NCI-H510A treated with DMSO at 0.1 percent for 48 hours (cell line): Measurements from ENCODE around the gene SAPCD2.

Experiments
- DNase-seq: peaks from one replicate; lab custom pipeline; 2025; lab: John Stamatoyannopoulos, UW

The SAPCD2 gene

DNA sequence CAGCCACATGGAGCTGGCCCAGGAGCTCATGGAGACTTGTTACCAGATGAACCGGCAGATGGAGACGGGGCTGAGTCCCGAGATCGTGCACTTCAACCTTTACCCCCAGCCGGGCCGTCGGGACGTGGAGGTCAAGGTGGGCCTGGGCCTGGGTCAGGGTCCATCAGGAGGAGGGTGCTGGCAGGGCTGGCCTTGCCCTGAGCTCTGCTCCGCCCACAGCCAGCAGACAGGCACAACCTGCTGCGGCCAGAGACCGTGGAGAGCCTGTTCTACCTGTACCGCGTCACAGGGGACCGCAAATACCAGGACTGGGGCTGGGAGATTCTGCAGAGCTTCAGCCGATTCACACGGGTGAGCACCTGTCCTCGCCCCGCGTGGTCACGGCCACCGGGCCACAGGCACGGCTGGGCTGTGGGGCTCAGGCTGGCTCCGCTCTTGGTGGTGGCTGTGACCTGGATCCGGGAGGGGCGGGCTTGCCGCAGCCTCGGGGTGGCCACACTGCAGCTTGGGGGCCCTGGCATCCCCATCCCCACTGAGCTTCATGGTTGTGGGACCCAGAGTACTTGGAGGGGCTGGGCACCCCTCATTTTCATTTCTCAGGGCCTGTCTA is 37.1 kb upstream of the SAPCD2 start:
- DNase-seq = no peak

DNA sequence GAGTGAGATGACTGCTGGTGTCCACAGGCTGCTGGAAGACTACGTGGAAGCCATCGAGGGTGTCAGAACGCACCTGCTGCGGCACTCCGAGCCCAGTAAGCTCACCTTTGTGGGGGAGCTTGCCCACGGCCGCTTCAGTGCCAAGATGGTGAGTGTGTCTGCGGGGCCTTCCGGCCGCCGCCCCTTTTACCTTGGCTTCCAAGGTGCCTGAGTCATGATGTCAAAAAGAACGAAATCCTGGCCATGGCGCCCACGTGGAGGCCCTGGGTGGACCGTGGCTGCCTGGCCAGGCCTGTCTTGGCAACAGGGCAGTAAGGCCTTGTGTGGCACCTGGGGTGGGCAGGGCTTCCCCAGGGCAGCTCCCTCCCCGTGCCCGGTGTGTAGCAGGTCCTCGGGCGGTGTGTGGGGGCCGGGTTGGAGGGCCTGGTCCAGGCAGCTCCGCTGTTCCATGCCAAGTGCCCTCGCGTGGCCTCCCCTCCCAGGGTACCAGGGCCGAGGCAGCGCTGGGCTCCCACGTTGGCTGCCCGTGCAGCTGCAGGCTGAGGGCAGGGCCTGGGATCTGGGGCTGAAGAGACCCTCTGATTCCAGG is 36.4 kb upstream of the SAPCD2 start:
- DNase-seq = no peak

DNA sequence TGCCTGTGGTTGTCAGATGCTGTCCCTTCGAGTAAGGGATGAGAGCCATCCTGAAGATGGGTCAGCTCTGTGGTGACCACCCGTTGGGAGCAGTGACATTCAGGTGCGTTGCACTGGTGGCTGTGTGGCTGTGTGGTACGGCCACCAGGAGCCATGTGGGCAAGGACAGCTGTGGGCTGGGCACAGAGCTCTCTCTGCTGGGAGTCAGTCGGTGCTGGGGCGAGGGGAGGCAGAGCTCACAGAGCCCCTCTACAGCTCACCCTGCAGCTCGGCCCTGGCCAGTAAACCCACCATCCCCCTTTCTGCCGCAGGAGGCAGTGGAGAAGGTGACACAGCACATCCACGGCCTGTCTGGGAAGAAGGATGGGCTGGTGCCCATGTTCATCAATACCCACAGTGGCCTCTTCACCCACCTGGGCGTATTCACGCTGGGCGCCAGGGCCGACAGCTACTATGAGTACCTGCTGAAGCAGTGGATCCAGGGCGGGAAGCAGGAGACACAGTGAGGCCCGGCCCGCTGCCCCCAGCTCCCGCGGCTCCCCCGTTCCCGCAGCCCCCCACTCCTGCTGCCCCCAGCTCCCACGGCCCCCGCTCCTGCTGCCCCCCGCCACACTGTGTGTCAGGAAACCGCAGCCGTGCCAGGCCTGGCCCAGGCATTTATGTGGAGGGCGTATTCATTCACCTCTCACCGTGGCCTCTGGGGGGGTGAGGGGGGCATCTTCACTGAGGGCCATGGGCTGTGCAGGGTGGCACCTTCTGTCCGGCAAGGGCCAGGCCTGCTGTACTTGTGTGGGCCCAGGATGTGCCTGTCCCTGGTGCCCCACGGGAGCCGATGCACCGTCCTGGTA is 35.7 kb upstream of the SAPCD2 start:
- DNase-seq = no peak

DNA sequence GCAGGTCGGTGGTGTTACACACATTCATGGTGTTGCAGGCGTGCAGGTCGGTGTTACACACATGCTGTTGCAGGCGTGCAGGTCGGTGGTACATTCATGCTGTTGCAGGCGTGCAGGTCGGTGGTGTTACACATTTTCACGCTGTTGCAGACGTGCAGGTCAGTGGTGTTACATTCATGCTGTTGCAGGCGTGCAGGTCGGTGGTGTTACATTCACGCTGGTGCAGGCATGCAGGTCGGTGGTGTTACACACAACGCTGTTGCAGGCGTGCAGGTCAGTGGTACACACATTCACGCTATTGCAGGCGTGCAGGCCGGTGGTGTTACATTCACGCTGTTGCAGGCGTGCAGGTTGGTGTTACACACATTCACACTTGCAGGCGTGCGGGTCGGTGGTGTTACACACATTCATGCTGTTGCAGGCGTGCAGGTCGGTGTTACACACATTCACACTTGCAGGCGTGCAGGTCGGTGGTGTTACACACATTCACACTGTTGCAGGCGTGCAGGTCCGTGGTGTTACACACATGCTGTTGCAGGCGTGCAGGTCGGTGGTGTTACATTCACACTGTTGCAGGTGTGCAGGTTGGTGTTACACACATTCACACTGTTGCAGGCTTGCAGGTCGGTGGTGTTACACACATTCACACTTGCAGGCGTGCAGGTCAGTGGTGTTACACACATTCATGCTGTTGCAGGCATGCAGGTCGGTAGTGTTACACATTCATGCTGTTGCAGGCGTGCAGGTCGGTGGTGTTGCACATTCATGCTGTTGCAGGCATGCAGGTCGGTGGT is 33.0 kb upstream of the SAPCD2 start:
- no peak for DNase-seq

DNA sequence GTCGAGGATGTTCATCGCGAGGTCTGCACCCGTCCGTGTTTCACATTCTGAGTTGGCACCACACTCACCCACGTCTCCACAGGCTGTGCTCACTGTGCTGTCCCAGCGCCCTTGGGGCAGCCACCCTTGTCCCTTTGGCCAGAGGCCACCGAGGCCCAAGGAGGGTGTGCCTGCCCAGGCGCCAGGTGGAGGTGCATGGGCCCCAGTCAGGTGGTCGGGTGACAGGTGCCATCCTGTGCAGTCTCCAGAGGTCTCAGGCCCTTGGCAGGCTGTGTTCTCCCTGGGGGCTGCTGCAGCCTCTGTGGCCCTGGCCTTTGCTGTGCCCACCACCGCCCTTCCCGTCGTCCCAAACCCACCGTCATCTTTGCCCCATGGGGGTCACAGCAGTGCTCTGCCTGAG is 28.9 kb upstream of the SAPCD2 start:
- no peak for DNase-seq

DNA sequence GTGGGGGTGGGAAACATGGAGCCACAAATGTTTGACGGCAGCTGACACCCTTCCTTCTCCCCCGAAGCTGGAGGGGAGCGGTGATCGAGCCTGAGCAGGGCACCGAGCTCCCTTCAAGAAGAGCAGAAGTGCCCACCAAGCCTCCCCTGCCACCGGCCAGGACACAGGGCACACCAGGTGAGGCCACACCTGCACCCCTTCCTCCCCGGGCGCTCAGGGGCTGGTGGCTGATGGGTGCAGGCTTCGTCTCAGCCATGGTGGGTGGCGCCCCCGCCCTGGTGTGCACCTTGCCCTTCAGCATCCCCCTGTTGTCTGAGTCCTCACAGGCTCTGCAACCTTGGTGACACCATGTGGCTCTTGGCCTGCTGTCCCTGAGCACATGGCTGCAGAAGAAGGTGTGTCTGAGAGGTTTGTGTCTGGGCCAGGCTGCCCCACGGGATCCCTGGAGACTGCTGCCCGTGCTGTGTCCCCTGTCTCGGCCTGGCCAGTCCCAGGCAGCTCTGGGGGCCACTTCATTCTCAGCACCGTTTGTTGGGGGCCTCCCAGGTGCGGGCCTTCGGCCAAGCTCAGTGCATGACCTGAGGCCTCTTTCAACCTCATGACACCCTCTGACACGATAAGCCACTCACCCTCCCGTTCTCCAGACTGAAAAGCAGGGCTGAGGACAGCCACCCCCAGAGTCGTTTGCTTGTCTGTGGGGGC is 27.6 kb upstream of the SAPCD2 start:
- no peak for DNase-seq

DNA sequence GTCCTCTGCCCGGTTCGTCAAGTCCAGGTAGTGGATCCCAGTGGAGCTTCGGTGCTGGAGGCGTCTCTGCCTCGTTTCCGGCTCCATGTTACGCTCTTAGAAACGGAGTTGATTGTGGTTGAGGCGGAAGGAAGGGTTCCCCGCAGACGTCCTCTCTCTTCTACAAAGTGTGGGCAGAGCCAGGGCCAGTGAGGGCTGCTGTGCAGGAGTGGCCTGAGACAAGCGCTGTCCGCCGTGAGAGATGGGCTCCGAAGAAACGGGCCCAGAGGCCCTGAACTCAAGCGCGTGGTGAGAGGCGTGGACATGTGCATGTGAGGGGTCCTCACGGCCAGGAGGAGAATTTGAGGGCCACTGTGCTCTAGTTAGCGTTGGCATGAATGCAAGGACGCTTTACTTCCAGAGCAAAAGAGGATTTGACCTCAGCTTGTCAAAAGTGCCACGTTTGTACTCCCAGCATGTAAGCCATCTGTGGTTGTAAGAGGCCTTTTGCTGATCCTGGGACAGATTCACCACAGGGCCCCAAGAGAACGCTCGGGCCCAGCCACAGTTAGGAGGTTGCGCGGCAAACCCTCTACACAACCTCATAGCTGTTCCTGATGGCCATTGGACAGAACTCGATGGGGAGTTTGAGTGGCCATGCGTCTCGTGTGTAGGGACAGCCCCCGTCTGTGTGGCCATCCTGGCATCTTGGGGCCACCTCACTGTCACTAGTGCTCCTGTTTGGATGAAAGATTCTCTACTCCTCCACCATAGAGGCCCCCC is 26.6 kb upstream of the SAPCD2 start:
- DNase-seq = no peak

DNA sequence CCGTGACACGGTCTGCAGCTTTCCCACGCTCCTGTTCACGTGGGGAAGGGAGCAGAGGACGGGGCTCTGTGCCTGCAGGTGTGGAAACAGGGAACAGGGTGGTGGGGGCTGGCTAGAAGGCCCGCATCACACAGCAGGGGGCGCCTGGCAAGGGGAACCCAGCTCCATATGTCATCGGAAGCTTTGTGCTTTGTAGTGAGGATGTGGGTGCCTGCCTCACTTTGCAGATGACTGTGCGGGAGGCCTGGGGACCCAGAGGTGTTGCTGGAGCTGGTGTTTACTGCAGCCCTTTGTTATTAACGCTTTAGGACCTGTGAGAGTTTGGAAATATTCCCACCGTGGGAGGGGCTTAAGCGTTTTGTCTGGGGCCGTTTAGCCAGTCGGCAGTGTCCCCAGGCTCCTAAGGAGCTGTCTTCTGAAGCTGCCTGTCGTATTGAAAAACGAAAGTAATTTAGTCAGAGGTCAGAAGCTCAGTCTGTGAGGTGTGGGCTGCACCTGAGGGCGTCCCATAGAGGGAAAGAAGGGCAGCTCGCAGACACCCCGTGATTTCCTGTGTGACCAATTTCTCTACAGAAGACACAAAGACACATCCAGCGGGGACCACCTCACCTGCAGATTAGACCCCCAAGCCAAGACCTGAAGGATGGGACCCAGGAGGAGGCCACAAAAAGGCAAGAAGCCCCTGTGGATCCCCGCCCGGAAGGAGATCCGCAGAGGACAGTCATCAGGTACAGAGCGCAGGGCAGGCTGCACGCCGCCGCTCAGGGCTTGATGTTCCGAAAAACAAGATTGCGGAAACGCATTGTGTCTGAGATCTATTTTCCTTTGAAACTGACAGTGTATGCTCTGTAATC is 25.5 kb upstream of the SAPCD2 start:
- no peak for DNase-seq

DNA sequence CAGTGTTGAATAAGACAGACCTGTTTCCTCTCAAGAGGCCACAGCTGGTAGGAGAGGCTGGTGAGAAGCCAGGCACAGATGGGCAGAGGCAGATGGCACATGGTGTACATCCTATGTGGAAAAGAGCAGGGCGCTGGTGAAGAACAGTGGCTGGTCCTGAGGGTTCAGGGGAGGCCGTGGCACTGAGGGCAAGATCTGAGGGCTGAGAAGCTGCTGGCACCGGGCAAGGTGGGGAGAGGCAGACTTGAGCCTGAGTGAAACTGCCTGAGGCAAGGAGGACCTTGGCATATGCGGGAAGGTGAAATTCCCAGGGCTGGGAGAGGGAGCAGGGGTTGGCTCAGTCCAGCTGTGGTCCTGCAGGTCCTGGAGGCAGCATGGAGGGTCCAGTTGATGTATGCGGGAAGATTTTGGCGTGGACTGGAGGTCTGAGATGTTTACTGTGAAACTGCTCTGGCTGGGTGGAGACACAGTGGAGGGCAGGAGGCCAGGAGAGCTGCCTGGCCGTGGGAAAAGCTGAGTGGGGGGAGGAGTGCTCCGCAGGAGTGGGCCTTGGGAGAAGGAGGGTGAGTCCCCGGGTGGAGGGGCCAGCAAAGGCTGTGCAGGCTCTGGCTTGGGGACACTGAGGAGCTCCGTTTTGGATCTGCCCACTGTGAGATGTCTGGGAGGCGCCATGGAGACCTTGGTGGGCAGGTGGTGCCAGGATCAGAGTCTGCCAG is 19.0 kb upstream of the SAPCD2 start:
- DNase-seq = no peak

DNA sequence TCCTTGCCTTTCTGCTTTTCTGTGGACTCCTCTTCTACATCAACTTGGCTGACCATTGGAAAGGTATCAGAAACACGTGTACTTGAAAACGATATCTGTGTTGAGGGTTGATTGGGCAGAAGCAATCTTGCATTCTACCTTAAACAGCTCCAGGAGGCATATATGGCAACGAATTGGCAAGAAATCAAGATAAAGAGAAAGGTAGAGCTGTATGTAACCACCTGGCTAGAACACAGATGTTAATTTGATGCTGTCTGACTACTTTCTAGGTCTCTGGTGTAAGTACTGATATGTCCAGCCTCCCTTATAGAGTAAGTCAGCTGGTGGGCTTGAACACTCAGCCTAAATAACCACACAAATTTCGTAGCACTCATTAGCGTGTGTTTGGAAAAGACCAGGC is 17.8 kb upstream of the SAPCD2 start:
- no peak for DNase-seq

DNA sequence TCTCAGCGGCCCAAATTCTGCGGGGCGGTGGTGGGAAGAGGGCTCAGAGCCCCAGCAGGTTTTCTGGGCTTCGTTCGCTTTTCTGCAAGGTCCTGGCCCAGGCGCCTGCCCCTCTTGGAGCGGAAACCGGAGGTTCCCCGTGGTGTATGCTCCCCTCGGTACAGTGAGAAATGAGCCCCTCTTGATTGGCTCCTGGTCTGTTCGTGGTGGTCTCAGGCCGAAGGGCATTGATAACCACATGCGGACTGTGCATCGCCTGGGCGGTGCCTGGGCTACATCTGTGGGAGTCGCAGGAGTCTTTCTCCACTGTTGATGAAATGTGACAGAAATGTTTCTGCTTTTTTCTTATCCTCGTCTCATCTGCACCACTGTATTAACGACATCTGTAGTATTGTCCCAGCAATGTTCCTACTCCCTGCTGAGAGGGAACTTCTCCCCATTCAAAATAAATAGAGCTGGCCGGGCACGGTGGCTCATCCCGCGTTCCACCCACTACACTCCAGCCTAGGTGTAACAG is 17.1 kb upstream of the SAPCD2 start:
- no peak for DNase-seq

DNA sequence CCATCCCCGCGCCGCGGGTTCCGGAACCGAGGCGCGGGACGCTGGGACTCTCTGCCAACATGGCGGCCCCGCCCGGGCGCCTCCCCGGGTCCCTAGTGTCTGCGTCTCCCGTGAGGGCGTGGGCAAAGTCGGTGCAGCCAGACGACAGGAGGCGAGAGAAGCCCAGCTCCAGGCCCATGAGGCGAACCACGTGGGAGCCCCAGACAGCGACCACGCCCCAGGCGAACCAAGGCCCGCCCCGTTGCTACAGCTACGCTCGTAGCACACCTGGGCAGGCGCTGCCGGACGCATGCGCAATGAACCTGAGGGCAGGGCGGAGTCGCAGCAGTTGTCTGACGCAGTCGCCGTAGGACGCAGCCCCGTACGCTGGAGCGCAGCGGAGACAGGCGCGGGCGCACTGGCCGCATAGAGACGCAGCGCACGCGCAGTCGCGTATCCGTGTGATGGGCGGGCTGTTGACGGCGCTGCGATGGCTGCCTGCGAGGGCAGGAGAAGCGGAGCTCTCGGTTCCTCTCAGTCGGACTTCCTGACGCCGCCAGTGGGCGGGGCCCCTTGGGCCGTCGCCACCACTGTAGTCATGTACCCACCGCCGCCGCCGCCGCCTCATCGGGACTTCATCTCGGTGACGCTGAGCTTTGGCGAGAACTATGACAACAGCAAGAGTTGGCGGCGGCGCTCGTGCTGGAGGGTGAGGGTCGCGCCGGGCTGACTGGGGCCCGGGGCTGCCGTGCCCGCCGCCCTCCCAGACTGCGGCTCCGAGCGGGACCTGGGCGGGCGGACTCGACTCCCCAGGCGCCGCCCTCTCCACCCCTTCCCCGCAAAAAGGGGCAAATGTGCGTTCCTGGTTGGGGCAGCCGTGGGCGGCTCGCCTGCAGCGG is 16.4 kb upstream of the SAPCD2 start, which contains the start of gene MAN1B1:
TSS of gene MAN1B1 (plus strand) at position 455 of the 878 bp plus-strand sequence. CDS start at position 470, 15 bp downstream.
- DNase-seq = peak; percentile 98

DNA sequence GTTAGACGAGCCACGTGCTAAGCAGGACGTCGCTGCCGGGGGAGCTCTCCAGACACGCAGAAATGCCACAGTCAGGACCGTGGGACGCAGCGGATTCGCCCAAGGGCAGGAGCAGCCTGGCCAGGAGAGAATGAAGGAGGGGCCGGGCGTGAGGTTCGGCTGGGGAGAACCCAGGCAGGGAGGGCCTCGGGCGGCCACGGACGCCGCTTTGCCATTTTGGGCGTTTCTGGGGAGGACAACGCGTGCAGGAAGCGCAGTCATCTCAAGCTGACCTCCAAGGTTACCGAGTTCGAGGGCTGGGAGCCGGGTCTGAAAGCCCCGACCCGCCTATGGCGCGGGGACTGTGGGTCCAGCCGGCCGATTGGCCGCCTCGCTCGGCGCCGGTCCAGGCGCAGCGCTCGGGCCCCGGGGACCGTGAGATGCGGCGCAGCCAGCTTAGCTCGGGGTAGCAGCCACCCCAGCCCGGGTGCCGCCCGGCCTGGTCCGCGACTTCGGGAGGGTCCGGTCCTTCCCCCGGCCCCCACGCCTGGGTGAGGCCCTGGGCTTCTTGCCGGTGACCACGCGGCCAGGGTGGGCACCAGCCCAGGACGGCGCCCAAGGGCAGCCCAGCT is 15.7 kb upstream of the SAPCD2 start:
- no peak for DNase-seq

DNA sequence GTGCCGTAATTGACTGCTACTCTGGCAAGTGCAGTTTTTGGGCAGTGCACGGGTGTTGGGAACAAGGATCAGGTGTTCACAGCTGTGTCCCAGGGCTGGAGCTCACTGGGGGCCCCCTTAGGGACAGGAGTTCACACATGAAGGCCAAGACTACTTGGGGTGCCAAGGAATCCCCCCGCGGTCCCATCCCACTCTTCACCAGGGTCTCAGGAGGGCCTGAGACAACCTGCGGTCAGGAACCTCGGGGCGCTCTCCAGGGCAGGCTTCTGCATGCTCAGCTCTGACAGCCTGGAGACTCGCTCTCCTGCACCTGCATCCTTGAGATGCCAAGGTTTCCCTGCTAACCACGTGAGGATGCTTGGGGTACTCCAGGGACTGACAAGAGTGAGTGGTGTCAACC is 14.2 kb upstream of the SAPCD2 start:
- no peak for DNase-seq

DNA sequence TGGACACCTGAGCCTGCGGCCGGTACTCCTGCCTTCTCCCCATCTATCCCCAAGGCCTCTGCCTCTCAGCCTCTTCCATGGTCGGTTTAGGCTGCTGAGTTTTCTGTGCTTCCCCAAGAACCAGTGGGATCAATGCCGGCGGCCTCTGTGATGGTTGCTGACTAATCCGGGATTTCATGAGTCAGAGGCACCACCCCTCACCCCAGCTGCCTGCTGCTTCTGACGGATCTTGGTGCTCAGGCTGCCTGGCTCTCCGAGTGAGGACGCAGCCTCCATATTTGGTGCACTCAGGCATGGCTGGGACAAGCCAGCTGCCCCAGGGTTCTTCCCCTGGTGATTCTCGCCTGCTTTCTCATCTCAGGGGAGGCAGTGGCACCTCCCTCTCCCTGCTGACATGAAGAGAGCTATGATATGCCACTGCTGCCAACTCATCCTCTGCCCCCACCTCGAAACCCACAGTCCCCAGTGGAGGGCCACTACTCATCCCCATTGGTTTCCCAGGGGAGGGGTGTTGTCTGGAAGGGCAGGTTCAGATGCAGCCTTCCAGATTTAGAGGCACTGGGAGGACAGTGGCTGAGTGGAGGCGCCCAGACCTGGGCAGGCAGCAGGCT is 13.1 kb upstream of the SAPCD2 start:
- DNase-seq = no peak

DNA sequence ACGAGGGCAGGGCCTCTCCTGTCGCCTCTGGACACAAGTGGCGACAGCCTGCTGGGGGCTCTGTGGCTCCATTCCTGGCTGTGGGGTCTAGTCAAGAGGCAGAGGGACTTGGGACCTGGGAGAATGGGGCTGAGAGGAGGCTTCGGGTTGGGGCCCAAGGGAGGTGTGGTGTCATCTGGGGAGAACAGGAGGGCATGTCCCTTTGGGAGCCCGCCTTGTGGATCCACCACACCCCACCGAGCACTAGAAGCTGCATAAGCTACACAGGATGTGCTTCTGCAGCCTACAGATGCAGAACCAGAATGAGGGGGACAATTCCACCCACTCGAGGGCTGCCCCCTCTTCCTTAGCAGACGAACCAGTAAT is 12.6 kb upstream of the SAPCD2 start:
- DNase-seq = no peak

DNA sequence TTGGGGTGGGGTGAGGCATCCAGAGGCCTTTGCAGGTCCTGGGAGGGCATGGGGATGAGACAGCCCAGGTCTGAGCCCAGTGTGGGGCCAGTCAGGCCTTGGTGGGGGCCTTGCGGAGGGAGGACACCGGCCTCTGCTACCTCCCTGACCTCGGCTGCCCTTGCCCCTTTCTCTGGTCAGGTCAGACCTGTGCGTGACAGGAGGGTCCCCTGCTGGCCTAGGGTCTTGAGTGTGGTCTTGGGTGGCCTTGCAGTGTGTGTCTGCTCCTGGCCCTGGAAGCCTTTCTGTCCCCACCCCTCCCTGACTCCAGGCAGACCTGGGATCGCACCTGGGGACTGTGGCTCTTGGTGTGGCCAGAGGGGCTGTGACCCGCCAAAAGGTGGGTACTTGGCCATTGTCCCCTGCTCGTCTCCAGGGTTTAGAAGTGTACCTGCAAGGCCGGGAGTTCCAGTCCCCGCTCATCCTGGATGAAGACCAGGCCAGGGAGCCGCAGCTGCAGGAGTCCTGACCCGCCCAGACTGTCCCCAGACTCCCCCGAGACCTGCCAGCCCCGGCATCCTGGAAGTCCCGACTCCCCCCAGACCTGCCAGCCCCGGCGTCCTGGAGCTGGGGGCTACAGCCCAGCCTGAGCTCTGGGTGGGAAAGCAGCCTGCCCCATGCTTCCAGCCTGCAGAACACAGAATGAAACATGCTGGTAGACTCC is 12.0 kb upstream of the SAPCD2 start:
- DNase-seq = no peak
